Fibroblast of skin of back (primary cell): ENCODE data around the gene MYRFL.
A peak's percentile ranks its signal among the peaks of the same experiment; 100 is the strongest.

Source experiments
- DNase-seq: peaks from one replicate; pipeline ENCODE4 v3.0.0-alpha.2; 2013

The MYRFL gene

GRCh38 chr12:69898236-69898635 lies 73.2 kb downstream of the MYRFL start:
- peak; percentile 40 for DNase-seq

- peak; percentile 69 for DNase-seq
Observed at GRCh38 chr12:69900720-69901131, 75.7 kb downstream of the MYRFL start.

- peak; percentile 51 for DNase-seq
Observed at GRCh38 chr12:69901221-69901905, 76.3 kb downstream of the MYRFL start.

- DNase-seq: no peak
Observed at GRCh38 chr12:69903548-69903947, 78.5 kb downstream of the MYRFL start.

- peak; percentile 92 for DNase-seq
Observed at GRCh38 chr12:69904777-69905176, 79.8 kb downstream of the MYRFL start.

GRCh38 chr12:69905801-69906200 lies 80.8 kb downstream of the MYRFL start:
- DNase-seq: no peak

- no peak for DNase-seq
Observed at GRCh38 chr12:69906411-69907216, 81.6 kb downstream of the MYRFL start.

GRCh38 chr12:69908203-69908602 lies 83.2 kb downstream of the MYRFL start:
- DNase-seq: peak; percentile 17

- DNase-seq: no peak
Observed at GRCh38 chr12:69910694-69911093, 85.7 kb downstream of the MYRFL start.

- DNase-seq: no peak
Observed at GRCh38 chr12:69913526-69913925, 88.5 kb downstream of the MYRFL start.

- DNase-seq: no peak
Observed at GRCh38 chr12:69915964-69916363, 90.9 kb downstream of the MYRFL start.

- DNase-seq: no peak
Observed at GRCh38 chr12:69916544-69917235, 91.7 kb downstream of the MYRFL start.

GRCh38 chr12:69918287-69918686 lies 93.3 kb downstream of the MYRFL start:
- no peak for DNase-seq

- DNase-seq: no peak
Observed at GRCh38 chr12:69919495-69919894, 94.5 kb downstream of the MYRFL start.

GRCh38 chr12:69921831-69922230 lies 96.8 kb downstream of the MYRFL start:
- no peak for DNase-seq

- DNase-seq: no peak
Observed at GRCh38 chr12:69922999-69923398, 98.0 kb downstream of the MYRFL start.

- no peak for DNase-seq
Observed at GRCh38 chr12:69925291-69925690, 100.3 kb downstream of the MYRFL start.

GRCh38 chr12:69927164-69927563 lies 102.1 kb downstream of the MYRFL start:
- DNase-seq: no peak

GRCh38 chr12:69929125-69929524 lies 104.1 kb downstream of the MYRFL start:
- no peak for DNase-seq

- peak; percentile 17 for DNase-seq
Observed at GRCh38 chr12:69929531-69929930, 104.5 kb downstream of the MYRFL start.

- no peak for DNase-seq
Observed at GRCh38 chr12:69931569-69931968, 106.5 kb downstream of the MYRFL start.

GRCh38 chr12:69932154-69932553 lies 107.1 kb downstream of the MYRFL start:
- DNase-seq: no peak
